ENCODE results near the gene NLRX1.
"Not testable (repeated sequence)": the region's sequence is repeated elsewhere in the genome, so short reads cannot be mapped to it uniquely, and the experiment has no call there.

NLRX1 gene

DNA sequence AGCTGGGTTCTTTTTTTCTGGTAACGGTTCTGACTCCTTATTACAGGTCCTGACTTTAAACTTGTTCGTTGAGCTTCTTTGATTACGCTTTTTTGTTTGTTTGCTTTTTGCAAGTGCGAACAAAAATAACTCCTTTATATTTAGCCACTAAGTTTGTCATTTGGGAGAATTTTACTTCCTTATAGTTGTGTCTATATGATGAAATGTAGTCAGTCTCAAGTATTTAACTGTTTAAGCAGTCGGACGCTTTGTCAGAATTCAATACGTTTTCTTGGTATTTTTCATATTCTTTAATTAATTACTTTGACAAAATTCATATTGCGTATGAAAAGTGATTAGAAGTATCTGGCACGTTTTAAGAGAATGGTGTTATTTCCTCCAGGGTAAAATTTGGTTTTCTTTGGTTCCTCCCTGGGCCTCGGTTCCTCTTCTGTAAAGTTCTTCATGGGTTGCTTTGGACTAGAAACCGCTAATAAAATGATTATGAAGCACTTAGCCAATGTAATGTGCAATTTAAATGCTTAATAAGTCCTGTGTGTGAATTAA lies 39.0 kb downstream of the NLRX1 start:
- DNase-seq (ENCODE audit: low spot score) = no peak

DNA sequence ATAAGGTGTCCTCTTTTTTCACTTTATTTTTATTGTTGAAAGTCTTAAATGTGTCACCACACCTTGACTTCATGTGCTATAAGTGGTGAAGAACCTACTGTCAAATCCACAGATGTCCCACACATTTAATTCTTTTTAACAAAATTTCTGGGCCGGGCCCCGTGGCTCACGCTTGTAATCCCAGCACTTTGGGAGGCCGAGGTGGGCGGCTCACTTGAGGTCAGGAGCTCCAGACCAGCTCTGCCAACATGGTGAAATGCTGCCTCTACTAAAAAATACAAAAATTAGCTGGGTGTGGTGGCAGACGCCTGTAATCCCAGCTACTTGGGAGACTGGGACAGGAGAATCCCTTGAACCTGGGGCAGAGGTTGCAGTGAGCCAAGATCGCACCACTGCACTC lies 40.7 kb downstream of the NLRX1 start:
- DNase-seq (ENCODE audit: low spot score) = no peak

DNA sequence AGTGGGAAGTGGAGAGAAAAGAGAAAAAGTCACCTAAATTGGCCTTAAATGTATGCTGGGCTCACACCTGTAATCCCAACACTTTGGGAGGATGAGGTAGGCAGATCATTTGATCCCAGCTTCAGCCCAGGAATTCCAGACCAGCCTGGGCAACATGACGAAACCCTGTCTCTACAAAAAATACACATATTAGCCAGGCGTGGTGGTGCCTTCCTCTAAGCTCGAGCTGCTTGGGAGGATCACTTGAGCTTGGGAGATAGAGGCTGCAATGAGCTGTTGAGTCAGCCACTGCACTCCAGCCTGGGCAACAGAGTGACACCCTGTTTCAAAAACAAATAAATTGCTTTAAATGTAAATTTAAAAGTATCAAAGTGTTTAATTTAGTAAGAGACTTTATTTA lies 41.5 kb downstream of the NLRX1 start:
- no peak for DNase-seq (ENCODE audit: low spot score)

DNA sequence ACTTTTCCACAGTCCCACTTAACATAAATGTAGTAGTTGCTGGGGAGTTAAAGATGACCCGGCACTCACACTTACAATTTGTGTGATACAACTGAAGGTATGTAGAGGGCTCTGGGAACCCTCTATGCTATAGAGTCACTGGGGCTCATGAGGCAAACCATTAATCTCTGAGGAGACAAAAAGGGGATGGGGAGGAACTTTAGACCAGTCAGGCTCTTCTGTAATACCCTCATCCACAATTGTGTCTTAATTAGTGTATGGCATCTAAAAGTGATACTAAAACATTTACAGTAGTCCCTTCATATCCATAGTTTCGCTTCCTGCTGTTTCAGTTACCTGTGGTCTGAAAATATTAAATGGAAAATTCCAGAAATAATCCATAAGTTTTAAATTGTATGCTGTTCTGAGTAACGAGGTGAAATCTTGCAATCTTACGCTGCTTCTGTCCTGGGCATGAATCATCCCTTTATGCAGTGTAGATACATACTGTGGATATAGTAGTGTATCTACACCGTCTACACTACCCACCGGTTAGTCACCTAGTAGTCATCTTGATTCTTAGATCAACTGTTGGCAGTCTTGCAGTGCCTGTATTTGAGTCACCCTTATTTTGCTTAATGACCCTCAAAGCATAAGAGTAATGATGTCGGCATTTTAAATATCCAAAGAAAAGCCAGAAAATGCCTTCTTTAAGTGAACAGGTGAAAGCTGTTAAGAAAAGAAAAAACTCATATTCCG lies 49.8 kb downstream of the NLRX1 start:
- DNase-seq (ENCODE audit: low spot score) = peak; percentile 87

DNA sequence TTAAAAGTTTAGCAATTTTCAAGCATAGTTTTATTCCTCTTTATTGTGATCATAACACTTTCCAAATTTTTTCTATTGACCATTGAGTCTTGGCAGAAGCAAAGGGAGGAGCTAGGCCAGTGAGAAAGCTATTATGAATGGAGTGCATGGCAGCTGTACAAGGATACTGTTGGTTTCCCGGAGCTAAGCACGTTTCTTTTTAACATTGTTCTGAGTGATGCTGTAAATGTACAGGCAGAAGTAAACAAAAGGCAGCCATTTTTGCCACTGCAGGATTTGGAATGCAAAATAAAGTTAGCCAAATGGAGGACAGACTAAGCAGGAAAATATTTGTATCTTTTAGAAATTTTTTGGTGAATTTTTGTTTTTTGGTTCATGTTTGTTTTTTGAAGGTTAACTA lies 53.8 kb downstream of the NLRX1 start:
- no peak for DNase-seq (ENCODE audit: low spot score)

DNA sequence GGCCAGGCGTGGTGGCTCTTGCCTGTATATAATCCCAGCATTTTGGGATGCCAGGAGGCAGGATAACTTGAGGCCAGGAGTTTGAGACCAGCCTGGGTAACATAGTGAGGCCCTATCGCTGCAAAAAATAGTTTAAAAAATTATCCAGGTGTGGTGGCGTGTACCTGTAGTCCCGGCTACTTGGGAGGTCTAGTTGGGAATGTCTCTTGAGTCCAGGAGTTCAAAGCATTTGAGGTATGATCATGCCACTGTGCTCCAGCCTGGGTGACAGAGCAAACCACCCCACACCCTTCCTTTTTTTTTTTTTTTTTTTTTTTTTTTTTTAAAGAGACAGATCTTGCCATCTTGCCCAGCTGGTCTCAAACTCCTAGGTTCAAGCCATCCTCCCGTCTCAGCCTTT lies 54.4 kb downstream of the NLRX1 start:
- no peak for DNase-seq (ENCODE audit: low spot score)

DNA sequence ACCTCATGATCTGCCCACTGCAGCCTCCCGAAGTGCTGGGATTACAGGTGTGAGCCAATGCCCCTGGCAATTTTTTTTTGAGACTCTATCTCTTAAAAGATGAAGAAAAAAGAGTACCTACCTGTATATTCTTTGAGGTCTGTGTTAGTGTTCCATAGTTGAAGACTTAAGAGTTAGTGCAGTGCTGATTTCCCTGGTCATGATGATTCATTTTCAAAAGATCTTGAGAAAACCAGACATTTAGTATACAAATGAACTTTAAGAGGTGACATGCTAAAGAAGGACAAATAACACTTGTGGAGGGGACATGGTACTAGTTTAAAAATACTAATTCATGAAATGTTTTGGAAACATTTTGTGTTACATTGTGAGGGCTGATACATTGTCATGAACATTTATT lies 55.3 kb downstream of the NLRX1 start:
- no peak for DNase-seq (ENCODE audit: low spot score)

DNA sequence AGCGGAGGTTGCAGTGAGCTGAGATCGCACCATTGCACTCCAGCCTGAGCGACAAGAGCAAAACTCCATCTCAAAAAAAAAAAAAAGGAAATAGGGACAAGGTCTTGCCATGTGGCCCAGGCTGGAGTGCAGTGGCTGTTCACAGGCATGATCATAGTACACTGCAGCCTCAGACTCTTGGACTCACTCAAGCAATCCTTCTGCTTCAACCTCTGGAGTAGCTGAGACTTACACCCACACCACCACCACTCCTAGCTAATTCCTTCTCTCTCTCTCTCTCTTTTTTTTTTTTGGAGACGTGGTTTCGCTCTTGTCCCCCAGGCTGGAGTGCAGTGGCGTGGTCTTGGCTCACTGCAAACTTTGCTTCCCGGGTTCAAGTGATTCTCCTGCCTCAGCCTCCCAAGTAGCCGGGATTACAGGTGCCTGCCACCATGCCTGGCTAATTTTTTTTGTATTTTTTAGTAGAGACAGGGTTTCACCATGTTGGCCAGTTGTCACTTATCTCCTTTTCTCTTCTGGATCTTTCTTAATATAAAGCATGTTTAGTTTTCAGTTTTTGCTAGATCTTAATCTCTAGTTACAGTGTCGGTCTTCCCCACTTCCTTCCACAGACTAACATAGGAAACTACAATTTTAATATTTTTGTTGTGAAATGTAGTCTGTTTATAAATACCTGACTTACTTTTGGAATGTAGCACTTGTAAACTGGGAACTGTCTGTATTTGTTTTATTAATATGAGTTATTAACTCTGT lies 60.2 kb downstream of the NLRX1 start:
- DNase-seq (ENCODE audit: low spot score) = not testable (repeated sequence)

DNA sequence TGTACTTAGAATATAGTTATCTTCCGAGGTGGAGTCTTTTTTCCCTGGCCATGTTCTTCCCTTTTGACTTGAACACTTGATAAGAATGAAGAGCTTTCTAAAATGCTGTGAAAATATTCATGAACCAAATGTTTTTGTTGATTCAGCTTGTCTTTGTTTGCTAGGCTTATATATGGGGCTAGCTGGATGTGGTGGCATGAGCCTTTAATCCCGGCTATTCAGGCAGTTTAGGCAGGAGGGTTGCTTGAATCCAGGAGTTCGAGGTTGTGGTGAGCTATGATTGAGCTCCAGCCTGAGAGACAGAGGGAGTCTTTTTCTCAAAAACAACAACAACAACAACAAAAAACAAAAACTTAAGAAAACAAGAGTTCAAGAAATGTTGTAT lies 60.8 kb downstream of the NLRX1 start:
- no peak for DNase-seq (ENCODE audit: low spot score)

DNA sequence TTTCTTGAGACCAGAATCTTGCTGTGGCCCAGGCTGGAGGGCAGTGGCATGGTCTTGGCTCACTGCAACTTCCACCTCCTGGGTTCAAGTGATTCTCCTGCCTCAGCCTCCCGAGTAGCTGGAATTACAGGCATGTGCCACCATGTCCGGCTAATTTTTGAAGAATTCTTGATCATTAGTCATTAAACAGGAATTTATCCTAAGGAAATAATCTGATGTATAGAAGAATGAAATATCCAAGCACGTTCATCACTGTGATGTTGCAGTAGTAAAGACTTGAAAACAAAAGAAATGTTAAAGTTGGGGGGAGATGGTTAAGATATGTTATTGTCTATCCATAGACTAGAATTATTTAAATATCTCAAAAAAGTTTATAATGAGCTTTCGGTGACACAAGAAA lies 61.2 kb downstream of the NLRX1 start:
- DNase-seq (ENCODE audit: low spot score) = no peak
